GM21390 (cell line): Measurements from ENCODE around the gene OR10K2.

Experiments used
- ATAC-seq: cut with Tn5 transposase; IDR thresholded peaks from one replicate; pipeline ENCODE4 v1.9.1; 2021; ENCODE audit not compliant: unreplicated experiment

OR10K2 gene

DNA sequence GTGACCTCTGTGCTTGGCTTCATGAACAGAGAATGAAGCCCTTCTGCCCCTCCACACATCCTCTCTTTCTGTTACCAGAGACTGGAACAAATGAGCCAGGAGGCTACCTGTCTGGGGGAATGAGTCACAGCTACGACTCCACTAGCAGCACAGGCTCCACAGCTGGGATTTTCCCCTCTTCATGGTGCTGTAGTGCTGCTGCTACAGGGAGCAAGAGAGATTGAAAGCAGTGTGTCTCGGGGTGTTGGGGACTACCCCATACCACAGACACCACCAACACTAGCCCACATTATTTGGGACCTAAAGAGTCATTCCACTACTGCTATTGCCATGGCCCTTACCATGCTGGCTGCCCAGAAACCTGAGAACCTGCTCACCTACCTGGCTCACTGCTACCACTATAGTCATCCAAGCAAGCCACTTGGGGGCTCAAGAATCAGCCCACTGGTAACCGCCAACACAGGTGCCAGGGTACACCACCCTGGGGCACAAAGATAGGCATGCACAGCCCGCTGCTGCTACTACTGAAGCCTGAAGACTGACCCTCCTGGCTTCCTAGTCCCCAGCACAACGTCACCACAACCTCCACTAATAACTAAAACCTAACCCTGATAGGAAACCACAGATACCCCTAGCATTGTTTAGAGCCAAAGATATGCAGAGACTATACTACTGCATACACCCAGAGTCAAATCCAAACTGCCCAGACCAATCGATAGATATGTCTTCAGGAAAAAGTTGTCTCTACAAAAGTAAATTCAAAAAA is 54.7 kb downstream of the OR10K2 start:
- ATAC-seq: peak; percentile 98
